IMR-90 (cell line): ENCODE measurements around the gene ATP6V1G1.

Source experiments
- CEBPB ChIP-seq: IDR thresholded peaks from 2 replicates; pipeline ENCODE4 v1.6.1; 2012; ENCODE audit warnings: low read depth, low read length, improper control_type of control experiment
- CHD1 ChIP-seq: IDR thresholded peaks from 2 replicates; pipeline ENCODE4 v1.6.1; 2012; ENCODE audit warnings: low read depth, low read length, improper control_type of control experiment
- CTCF ChIP-seq: conservative IDR thresholded peaks from 2 replicates; pipeline ENCODE4 v1.5.1; 2012; ENCODE audit warnings: mild to moderate bottlenecking, low read depth, low read length, improper control_type of control experiment
- ELK1 ChIP-seq: fragments of 150-350 bp; IDR thresholded peaks from 2 replicates; pipeline ENCODE4 v1.6.1; 2016; ENCODE audit warnings: low read depth, mild to moderate bottlenecking, low read length, moderate library complexity, borderline replicate concordance
- FOS ChIP-seq: fragments of 150-350 bp; IDR thresholded peaks from 2 replicates; pipeline ENCODE4 v1.6.1; 2016; ENCODE audit warnings: low read depth, low read length
- MAFK ChIP-seq: IDR thresholded peaks from 2 replicates; pipeline ENCODE4 v1.6.1; 2012; ENCODE audit warnings: low read depth, low read length, improper control_type of control experiment
- MAZ ChIP-seq: IDR thresholded peaks from 2 replicates; pipeline ENCODE4 v1.6.1; 2012; ENCODE audit warnings: low read depth, mild to moderate bottlenecking, low read length, improper control_type of control experiment, moderate library complexity, borderline replicate concordance
- MXI1 ChIP-seq: IDR thresholded peaks from 2 replicates; pipeline ENCODE4 v1.6.1; 2012; ENCODE audit warnings: low read depth, mild to moderate bottlenecking, low read length, moderate library complexity, borderline replicate concordance
- POLR2A ChIP-seq: IDR thresholded peaks from 2 replicates; pipeline ENCODE4 v1.6.1; 2012; ENCODE audit warnings: mild to moderate bottlenecking, low read depth, low read length
- RAD21 ChIP-seq: IDR thresholded peaks from 2 replicates; pipeline ENCODE4 v1.6.1; 2012; ENCODE audit warnings: low read length, improper control_type of control experiment
- RCOR1 ChIP-seq: IDR thresholded peaks from 2 replicates; pipeline ENCODE4 v1.6.1; 2012; ENCODE audit warnings: mild to moderate bottlenecking, low read length, improper control_type of control experiment; ENCODE audit not compliant: insufficient replicate concordance
- RFX5 ChIP-seq: IDR thresholded peaks from 2 replicates; pipeline ENCODE4 v1.8.0; 2012; ENCODE audit warnings: low read depth, mild to moderate bottlenecking, low read length, moderate library complexity
- SMC3 ChIP-seq: fragments of 150-350 bp; IDR thresholded peaks from 2 replicates; pipeline ENCODE4 v1.6.1; 2016; ENCODE audit warnings: low read depth, mild to moderate bottlenecking, antibody characterized with exemption, low read length, moderate library complexity
- USF2 ChIP-seq: fragments of 150-350 bp; IDR thresholded peaks from 2 replicates; pipeline ENCODE4 v1.6.1; 2017; ENCODE audit warnings: mild to moderate bottlenecking, antibody characterized with exemption, low read length, low read depth

GRCh38 chr9:114591849-114592248 lies 4.3 kb downstream of the ATP6V1G1 start:
- TF ChIP-seq POLR2A, result no peak
- TF ChIP-seq CTCF, result no peak
- no peak for TF ChIP-seq RFX5
- TF ChIP-seq CHD1, result no peak
- TF ChIP-seq ELK1, result no peak
- no peak for TF ChIP-seq MXI1
- TF ChIP-seq FOS, result no peak
- no peak for TF ChIP-seq CEBPB
- no peak for TF ChIP-seq MAZ
- TF ChIP-seq SMC3, result no peak
- no peak for TF ChIP-seq USF2
- no peak for TF ChIP-seq RAD21
- TF ChIP-seq MAFK, result no peak
- no peak for TF ChIP-seq RCOR1
